Body of pancreas (tissue), 4 donors: ENCODE data around the gene FBN2. TPM values are rescaled to one million over a fixed set of nuclear protein-coding genes. Genes with fewer than 3 reads are reported as not detected.

Experiments
- ATAC-seq: fragments of 150-250 bp; one replicate; pipeline ENCODE4 v1.9.1; 2016
- DNase-seq, 4 donors: peaks; one replicate each; pipeline ENCODE4 v3.0.0-alpha.2; 2019
- H3K27ac ChIP-seq, 4 donors: fragments of 200-600 bp; sonication (generic); 1 replicate in 3 of 4; 2 replicates in 1 of 4; pipeline versions ENCODE4 v1.5.1 to v1.6.1; 2016 to 2019; ENCODE audit warnings: mild to moderate bottlenecking in 1 of 4, mixed read lengths in 1 of 4, moderate library complexity in 1 of 4
- H3K27me3 ChIP-seq, 2 donors: fragments of 200-600 bp; sonication (generic); one replicate each; pipeline ENCODE4 v1.6.0; 2016; ENCODE audit warnings: mild to moderate bottlenecking in 1 of 2
- H3K36me3 ChIP-seq, 2 donors: fragments of 200-600 bp; sonication (generic); replicated peaks in 1 of 2; 2 replicates each; pipeline ENCODE4 v1.5.1; 2016; ENCODE audit warnings: low read depth in 2 of 2; ENCODE audit not compliant: insufficient read depth in 1 of 2
- H3K4me1 ChIP-seq: fragments of 200-600 bp; sonication (generic); one replicate; pipeline ENCODE4 v1.6.0; 2016
- H3K4me3 ChIP-seq, 2 donors: fragments of 200-600 bp; sonication (generic); 1 replicate in 1 of 2; 2 replicates in 1 of 2; pipeline ENCODE4 v1.5.1; 2016 to 2019
- H3K9me3 ChIP-seq, 3 donors: fragments of 200-600 bp; sonication (generic); 1 replicate in 2 of 3; 2 replicates in 1 of 3; pipeline ENCODE4 v1.5.1; 2016
- CTCF ChIP-seq, 7 experiments: fragments of 450-650 bp in 4 of 7; fragments of 200-600 bp in 3 of 7; sonication (generic) in 3 of 7; IDR thresholded peaks; one replicate each; pipeline ENCODE4 v1.5.1; 2016 to 2019; ENCODE audit warnings: antibody characterized with exemption in 7 of 7
- POLR2A ChIP-seq, 3 donors: fragments of 450-650 bp; IDR thresholded peaks; one replicate each; pipeline ENCODE4 v1.6.1; 2016; ENCODE audit warnings: antibody characterized with exemption in 3 of 3, mild to moderate bottlenecking in 2 of 3
- WGBS, 2 donors: methylation state at CpG; one replicate each; pipeline ENCODE4 v1.1.5; 2017; 5-methylcytosine and 5-hydroxymethylcytosine counted together
- intact Hi-C: fragments of 100-400 bp; cut with DNase I; formaldehyde crosslinking; loops from one replicate; pipeline ENCODE4 v1.15.1; 2023
- total RNA-seq, 2 donors: library from RNA; depleted of rRNA; stranded (reverse); fragments of >200 nt; gene quantifications; one replicate each; pipeline ENCODE4 v1.1.0, GENCODE V29; 2016

Gene FBN2
- total RNA-seq, 2 donors from 2014 or later = 0.26 TPM; not detected in 1

GRCh38 chr5:128435861-128436260 is 102.2 kb downstream of the FBN2 start:
- H3K36me3 ChIP-seq = no peaks in the 10 kb centered on the region
- TF ChIP-seq CTCF (IDR thresholded peaks at IDR 0.05) (no peak), POLR2A (IDR thresholded peaks at IDR 0.05) (no peak)
- no peak overlapping the region for H3K27ac ChIP-seq
- WGBS, 2 donors = 48 to 62% methylated on average over 4 of the region's 4 CpGs
- no peaks in the 10 kb centered on the region for H3K9me3 ChIP-seq
- ATAC-seq (no peak), DNase-seq (no peak)
- H3K27me3 ChIP-seq = no peaks in the 10 kb centered on the region
- intact Hi-C loops = no loop called here
- no peaks in the 10 kb centered on the region for H3K4me1 ChIP-seq
- H3K4me3 ChIP-seq = no peak overlapping the region

GRCh38 chr5:128434993-128435392 is 103.1 kb downstream of the FBN2 start:
- no peak overlapping the region for H3K27ac ChIP-seq
- no peak for ATAC-seq
- no peaks in the 10 kb centered on the region for H3K4me1 ChIP-seq

GRCh38 chr5:128432913-128433440 is 105.1 kb downstream of the FBN2 start:
- ATAC-seq = no peak
- WGBS, 2 donors = 78 to 80% methylated on average over 2 of the region's 2 CpGs
- Histone ChIP-seq H3K27ac (no peak overlapping the region), H3K9me3 (no peaks in the 10 kb centered on the region), H3K4me1 (no peaks in the 10 kb centered on the region), H3K4me3 (no peak overlapping the region), H3K36me3 (no peaks in the 10 kb centered on the region), H3K27me3 (no peaks in the 10 kb centered on the region)
- DNase-seq = no peak
- TF ChIP-seq CTCF (IDR thresholded peaks at IDR 0.05) (no peak), POLR2A (IDR thresholded peaks at IDR 0.05) (no peak)
- intact Hi-C loops = no loop called here

More at GRCh38 chr5:128434993-128435392, 103.1 kb downstream of the FBN2 start:
- no peak for DNase-seq
- H3K27me3 ChIP-seq = no peaks in the 10 kb centered on the region
- H3K36me3 ChIP-seq = no peaks in the 10 kb centered on the region
- TF ChIP-seq POLR2A (IDR thresholded peaks at IDR 0.05) (no peak), CTCF (IDR thresholded peaks at IDR 0.05) (no peak)
- H3K9me3 ChIP-seq = no peaks in the 10 kb centered on the region
- H3K4me3 ChIP-seq = no peak overlapping the region
- intact Hi-C loops = no loop called here

GRCh38 chr5:128427921-128428320 is 110.1 kb downstream of the FBN2 start:
- 96 to 100% methylated on average over 1 of the region's 1 CpG for WGBS, 2 donors
- no peak for ATAC-seq
- H3K4me1 ChIP-seq = no peaks in the 10 kb centered on the region
- no peaks in the 10 kb centered on the region for H3K9me3 ChIP-seq
- TF ChIP-seq POLR2A (IDR thresholded peaks at IDR 0.05) (no peak), CTCF (IDR thresholded peaks at IDR 0.05) (no peak)
- intact Hi-C loops = no loop called here
- no peak overlapping the region for H3K27ac ChIP-seq
- DNase-seq = no peak
- no peaks in the 10 kb centered on the region for H3K27me3 ChIP-seq
- H3K4me3 ChIP-seq = no peak overlapping the region
- no peaks in the 10 kb centered on the region for H3K36me3 ChIP-seq

- TF ChIP-seq POLR2A (IDR thresholded peaks at IDR 0.05) = no peak
- intact Hi-C loops = no loop called here
- no peaks in the 10 kb centered on the region for H3K27me3 ChIP-seq
- H3K9me3 ChIP-seq = no peaks in the 10 kb centered on the region
- ATAC-seq = no peak
- no peaks in the 10 kb centered on the region for H3K4me1 ChIP-seq
- no peaks in the 10 kb centered on the region for H3K36me3 ChIP-seq
- DNase-seq = no peak
- H3K4me3 ChIP-seq = no peak overlapping the region
- H3K27ac ChIP-seq = no peak overlapping the region
- 36 to 43% methylated on average over 5 of the region's 5 CpGs for WGBS, 2 donors
Observed at GRCh38 chr5:128426090-128426534, 111.9 kb downstream of the FBN2 start.
